AG10803 (cell line): ENCODE results near the gene TRMT5.

Source experiments
- DNase-seq: peaks from one replicate; pipeline ENCODE4 v3.0.0; 2010; ENCODE audit warnings: low read depth
- H3K4me3 ChIP-seq: 2 replicates; pipeline ENCODE4 v1.5.1; 2011; ENCODE audit warnings: mild to moderate bottlenecking, low read length, control low read depth
- TF ChIP-seq, protein P1 (sequence below): conservative IDR thresholded peaks from 2 replicates; pipeline ENCODE4 v1.5.1; 2011; ENCODE audit warnings: mild to moderate bottlenecking, low read length, control low read depth, inconsistent platforms

The TRMT5 gene

DNA sequence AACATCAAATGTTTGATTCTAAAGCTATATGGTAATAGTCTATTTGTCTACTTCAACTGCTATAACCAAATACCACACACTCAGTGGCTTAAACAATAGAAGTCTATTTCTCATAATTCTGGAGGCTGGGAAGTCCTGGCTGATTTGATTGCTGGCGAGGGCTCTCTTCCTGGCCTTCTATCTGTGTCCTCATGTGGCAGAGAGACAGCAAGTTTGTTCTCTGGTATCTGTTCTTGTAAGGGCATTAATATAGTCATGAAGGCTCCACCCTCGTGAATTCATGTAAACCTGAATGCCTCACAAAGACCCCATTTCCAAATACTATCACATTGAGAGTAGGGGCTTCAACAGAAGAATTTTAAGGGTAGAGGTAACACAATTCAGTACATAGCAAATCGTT is 34.1 kb downstream of the TRMT5 start:
- TF ChIP-seq, protein P1, sequence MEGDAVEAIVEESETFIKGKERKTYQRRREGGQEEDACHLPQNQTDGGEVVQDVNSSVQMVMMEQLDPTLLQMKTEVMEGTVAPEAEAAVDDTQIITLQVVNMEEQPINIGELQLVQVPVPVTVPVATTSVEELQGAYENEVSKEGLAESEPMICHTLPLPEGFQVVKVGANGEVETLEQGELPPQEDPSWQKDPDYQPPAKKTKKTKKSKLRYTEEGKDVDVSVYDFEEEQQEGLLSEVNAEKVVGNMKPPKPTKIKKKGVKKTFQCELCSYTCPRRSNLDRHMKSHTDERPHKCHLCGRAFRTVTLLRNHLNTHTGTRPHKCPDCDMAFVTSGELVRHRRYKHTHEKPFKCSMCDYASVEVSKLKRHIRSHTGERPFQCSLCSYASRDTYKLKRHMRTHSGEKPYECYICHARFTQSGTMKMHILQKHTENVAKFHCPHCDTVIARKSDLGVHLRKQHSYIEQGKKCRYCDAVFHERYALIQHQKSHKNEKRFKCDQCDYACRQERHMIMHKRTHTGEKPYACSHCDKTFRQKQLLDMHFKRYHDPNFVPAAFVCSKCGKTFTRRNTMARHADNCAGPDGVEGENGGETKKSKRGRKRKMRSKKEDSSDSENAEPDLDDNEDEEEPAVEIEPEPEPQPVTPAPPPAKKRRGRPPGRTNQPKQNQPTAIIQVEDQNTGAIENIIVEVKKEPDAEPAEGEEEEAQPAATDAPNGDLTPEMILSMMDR = no peak
- H3K4me3 ChIP-seq = no peak overlapping the region
- no peak for DNase-seq

DNA sequence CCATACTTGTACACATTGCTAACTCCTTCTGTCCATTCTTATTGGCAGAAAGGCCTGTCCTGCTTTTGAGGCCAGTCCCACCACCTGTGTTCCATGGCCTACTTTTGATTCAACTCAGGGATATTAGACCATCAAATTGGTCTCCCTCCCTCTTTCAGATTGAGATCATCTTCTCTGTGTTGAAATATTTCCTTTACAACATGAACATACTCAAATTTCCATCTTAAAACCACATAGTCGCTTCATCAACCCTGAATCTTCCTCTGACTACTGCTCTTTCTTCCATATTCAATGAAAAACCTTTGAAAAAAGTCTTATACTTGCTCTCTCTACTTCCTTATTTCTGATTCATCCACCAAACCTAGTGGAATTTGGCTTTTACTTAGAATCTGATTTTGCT is 34.9 kb downstream of the TRMT5 start:
- TF ChIP-seq, protein P1 = no peak
- no peak overlapping the region for H3K4me3 ChIP-seq
- no peak for DNase-seq

DNA sequence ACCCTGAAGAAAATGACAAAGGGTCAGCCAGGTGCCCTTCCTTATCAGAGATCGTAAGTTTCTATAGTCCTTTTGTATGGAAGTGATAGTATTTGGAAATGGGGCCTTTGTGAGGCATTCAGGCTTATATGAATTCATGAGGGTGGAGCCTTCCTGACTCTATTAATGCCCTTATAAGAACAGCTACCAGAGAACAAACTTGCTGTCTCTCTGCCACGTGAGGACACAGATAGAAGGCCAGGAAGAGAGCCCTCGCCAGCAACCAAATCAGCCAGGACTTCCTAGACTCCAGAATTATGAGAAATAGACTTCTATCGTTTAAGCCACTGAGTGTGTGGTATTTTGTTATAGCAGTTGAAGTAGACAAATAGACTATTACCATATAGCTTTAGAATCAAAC is 36.7 kb downstream of the TRMT5 start:
- no peak for DNase-seq
- H3K4me3 ChIP-seq = no peak overlapping the region
- TF ChIP-seq, protein P1 = no peak

DNA sequence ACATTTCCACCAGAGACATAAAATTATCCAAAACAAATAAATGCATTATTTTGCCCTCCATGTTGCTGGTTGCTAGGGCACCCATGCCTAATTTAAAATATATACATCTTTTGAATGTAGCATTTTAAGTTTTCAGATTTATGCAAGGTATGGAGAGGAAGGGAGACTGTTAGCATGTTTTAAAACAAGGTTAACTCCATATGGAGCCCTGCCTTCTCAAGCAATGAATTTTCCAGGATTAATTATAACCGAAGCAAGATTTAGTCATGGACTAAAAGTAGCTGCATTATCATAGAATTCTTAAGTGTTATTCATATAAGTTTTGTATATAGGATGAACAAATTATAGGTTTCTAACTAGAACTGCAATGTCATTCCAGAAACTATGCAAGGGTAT is 37.2 kb downstream of the TRMT5 start:
- TF ChIP-seq, protein P1 = no peak
- no peak for DNase-seq

DNA sequence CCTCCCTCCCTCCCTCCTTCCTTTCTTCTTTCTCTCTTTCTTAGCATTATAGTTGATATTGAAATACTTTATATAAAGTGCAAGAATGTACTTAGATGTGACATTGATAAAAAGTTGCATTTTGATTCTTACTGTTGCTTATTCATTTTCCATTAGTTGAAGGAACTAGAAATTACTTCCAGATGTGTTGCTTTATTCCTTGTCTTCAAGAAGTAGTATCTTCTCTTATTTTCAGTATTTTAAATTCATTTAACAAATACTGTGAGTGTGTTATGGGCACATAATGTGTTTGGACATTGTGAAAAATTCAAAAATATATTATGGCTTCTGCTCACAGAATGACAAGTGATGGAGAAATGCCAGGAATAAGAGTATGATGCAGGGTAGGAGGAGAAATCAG is 45.6 kb downstream of the TRMT5 start:
- DNase-seq = no peak
- no peak overlapping the region for H3K4me3 ChIP-seq
- TF ChIP-seq, protein P1 = no peak

More for the DNA sequence above, 37.2 kb downstream of the TRMT5 start:
- H3K4me3 ChIP-seq = no peak overlapping the region

DNA sequence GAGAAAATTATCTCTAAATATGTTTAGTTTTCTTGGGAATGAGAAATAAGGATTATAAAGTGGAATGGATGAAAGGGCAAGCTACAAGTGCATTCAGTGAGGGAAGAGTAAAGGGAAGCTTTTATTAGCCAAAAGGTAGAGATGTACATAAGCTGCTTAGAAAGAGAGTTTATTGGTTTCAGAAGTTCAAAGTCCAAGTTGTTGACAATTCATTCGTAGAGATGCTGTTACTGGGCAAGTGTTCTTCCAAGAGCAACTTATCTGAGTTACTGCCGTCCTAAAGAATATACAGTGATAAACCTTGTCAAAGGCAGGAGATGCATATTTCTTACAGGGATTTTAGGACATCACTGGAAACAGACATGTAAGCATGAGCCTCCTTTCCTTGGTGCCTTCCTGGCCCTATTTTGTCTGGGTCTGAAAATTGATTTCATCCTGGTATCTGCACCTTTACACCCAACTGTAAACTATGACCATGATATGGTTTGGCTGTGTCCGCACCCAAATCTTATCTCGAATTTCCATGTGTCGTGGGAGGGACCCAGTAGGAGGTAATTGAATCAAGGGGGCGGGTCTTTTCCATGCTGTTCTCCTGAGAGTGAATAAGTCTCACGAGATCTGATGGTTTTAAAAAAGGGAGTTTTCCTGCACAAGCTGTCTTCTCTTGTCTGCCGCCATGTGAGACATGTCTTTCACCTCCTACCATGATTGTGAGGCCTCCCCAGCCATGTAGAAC is 46.8 kb downstream of the TRMT5 start:
- DNase-seq = no peak
- no peak overlapping the region for H3K4me3 ChIP-seq
- TF ChIP-seq, protein P1 = no peak

DNA sequence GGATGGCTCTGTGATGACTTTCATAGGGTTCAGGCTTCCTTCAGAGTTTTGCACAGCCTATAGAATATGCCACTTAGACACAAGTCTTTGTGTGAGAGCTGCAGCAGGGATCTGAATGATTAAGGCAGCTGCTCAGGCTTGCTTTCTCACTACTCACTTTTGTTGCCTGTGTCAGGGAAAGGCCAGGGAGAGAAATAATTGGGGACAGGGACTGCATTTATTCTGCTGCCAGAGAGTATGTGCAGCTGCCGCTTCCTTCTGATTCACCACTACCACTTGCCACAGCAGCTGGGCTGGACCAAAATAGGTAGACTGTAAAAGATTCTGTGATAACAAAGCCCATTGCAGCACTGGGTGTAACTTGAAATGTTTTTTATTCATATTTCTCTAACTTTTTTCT is 49.7 kb downstream of the TRMT5 start:
- TF ChIP-seq, protein P1 = no peak
- DNase-seq = no peak
- H3K4me3 ChIP-seq = no peak overlapping the region
